ENCODE results near the gene POP7.

Gene POP7

DNA sequence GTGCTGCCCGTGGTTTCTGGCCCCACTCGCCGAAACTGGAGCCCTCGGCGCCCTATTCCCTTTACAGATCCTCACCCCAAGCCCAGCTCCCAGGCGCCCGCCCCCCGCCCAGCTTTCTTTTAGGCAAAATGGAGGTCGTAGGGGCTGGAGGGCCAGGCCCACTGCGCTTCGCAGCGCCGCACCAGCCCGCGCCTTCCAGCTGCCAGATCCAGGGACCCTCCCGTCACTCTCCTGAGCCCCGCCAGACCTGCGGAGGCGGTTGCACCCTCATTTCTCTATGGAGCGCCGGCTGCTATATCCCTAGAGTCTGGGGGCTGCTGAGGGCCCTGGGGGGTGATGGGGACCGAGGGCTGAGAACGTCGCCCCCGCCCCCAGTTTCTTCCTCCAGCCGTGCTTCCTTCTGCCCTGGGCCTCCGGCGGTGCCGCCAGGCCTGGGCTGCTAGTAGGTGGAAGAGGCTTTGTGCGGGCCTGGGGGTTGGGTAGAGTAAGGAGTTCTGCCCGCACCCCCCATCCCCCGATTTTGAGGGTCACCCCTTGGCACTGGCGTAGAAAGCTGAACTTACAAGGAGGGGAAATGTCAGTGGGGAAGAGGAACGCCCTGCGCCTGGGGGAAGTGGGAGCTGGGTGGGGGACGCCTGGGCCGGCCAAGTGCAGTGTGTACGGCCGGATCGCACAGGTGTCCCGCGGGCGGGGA lies 31.4 kb upstream of the POP7 start:
- H3K36me3 ChIP-seq (ENCODE audit: insufficient read depth, low read length) = peaks cover 31% of the 10 kb centered on the region; the same call in 1 of the 2 replicates
- peaks cover 51% of the 10 kb centered on the region for H4K20me1 ChIP-seq (ENCODE audit: insufficient read depth, low read length, poor library complexity, severe bottlenecking)
- peak overlapping the region; percentile 97 for H3K4me2 ChIP-seq (ENCODE audit: low read depth, low read length, poor library complexity, severe bottlenecking)
- H3K9me3 ChIP-seq (ENCODE audit: insufficient read depth, low read depth, low read length) = no peaks in the 10 kb centered on the region
- H3K4me3 ChIP-seq (ENCODE audit: low read length, poor library complexity, severe bottlenecking) = peak overlapping the region; percentile 95
- no peaks in the 10 kb centered on the region for H3K27me3 ChIP-seq (ENCODE audit: insufficient read depth, low read length, poor library complexity, severe bottlenecking)
- H3K79me2 ChIP-seq (ENCODE audit: insufficient read depth, low read length) = peaks cover 38% of the 10 kb centered on the region
- peak overlapping the region; percentile 93 for H3K9ac ChIP-seq (ENCODE audit: low read depth, low read length, poor library complexity, severe bottlenecking)
- no peak for TF ChIP-seq EZH2phosphoT487 (IDR thresholded peaks at IDR 0.05; ENCODE audit: borderline replicate concordance)
- TF ChIP-seq, protein P1, sequence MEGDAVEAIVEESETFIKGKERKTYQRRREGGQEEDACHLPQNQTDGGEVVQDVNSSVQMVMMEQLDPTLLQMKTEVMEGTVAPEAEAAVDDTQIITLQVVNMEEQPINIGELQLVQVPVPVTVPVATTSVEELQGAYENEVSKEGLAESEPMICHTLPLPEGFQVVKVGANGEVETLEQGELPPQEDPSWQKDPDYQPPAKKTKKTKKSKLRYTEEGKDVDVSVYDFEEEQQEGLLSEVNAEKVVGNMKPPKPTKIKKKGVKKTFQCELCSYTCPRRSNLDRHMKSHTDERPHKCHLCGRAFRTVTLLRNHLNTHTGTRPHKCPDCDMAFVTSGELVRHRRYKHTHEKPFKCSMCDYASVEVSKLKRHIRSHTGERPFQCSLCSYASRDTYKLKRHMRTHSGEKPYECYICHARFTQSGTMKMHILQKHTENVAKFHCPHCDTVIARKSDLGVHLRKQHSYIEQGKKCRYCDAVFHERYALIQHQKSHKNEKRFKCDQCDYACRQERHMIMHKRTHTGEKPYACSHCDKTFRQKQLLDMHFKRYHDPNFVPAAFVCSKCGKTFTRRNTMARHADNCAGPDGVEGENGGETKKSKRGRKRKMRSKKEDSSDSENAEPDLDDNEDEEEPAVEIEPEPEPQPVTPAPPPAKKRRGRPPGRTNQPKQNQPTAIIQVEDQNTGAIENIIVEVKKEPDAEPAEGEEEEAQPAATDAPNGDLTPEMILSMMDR (conservative IDR thresholded peaks at IDR 0.05; ENCODE audit: low read length) = no peak
- H3K4me1 ChIP-seq (ENCODE audit: insufficient read depth, low read length, poor library complexity, severe bottlenecking) = peaks cover 7% of the 10 kb centered on the region
- no peak overlapping the region for H2AFZ ChIP-seq (ENCODE audit: low read length)
- H3K9me2 ChIP-seq (replicated peaks; ENCODE audit: low read depth, low read length) = no peaks in the 10 kb centered on the region
- no peaks in the 10 kb centered on the region for H3F3A ChIP-seq (ENCODE audit: low read depth)

DNA sequence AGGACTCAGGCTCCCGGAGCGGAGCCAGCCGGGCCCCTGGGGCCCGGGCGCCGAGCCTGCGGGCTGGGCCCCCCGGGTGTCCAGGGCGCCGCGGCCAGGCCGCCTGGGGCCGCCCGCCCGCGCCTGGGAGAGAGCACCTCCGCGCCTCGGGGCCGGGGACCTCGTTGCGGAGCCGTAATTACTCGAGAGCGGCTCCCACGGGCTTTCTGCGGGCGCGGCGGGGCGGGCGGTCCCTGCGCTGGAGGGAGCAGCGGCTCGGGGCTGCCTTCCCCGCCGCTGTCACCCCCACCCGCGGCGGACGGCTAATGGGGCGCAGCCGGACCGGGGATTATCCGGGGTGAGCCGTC lies 30.8 kb upstream of the POP7 start:
- H3K9ac ChIP-seq (ENCODE audit: low read depth, low read length, poor library complexity, severe bottlenecking) = peak overlapping the region; percentile 93
- peak overlapping the region; percentile 97 for H3K4me2 ChIP-seq (ENCODE audit: low read depth, low read length, poor library complexity, severe bottlenecking)
- H3K79me2 ChIP-seq (ENCODE audit: insufficient read depth, low read length) = peaks cover 38% of the 10 kb centered on the region
- peak overlapping the region; percentile 95 for H3K4me3 ChIP-seq (ENCODE audit: low read length, poor library complexity, severe bottlenecking)
- H3K9me2 ChIP-seq (replicated peaks; ENCODE audit: low read depth, low read length) = no peaks in the 10 kb centered on the region
- H3F3A ChIP-seq (ENCODE audit: low read depth) = no peaks in the 10 kb centered on the region
- no peak overlapping the region for H2AFZ ChIP-seq (ENCODE audit: low read length)
- H3K4me1 ChIP-seq (ENCODE audit: insufficient read depth, low read length, poor library complexity, severe bottlenecking) = peaks cover 7% of the 10 kb centered on the region
- peaks cover 36% of the 10 kb centered on the region; the same call in 1 of the 2 replicates for H3K36me3 ChIP-seq (ENCODE audit: insufficient read depth, low read length)
- H3K27me3 ChIP-seq (ENCODE audit: insufficient read depth, low read length, poor library complexity, severe bottlenecking) = no peaks in the 10 kb centered on the region
- peaks cover 56% of the 10 kb centered on the region for H4K20me1 ChIP-seq (ENCODE audit: insufficient read depth, low read length, poor library complexity, severe bottlenecking)
- H3K9me3 ChIP-seq (ENCODE audit: insufficient read depth, low read depth, low read length) = no peaks in the 10 kb centered on the region
- TF ChIP-seq, protein P1 (conservative IDR thresholded peaks at IDR 0.05; ENCODE audit: low read length) = no peak
- TF ChIP-seq EZH2phosphoT487 (IDR thresholded peaks at IDR 0.05; ENCODE audit: borderline replicate concordance) = no peak

DNA sequence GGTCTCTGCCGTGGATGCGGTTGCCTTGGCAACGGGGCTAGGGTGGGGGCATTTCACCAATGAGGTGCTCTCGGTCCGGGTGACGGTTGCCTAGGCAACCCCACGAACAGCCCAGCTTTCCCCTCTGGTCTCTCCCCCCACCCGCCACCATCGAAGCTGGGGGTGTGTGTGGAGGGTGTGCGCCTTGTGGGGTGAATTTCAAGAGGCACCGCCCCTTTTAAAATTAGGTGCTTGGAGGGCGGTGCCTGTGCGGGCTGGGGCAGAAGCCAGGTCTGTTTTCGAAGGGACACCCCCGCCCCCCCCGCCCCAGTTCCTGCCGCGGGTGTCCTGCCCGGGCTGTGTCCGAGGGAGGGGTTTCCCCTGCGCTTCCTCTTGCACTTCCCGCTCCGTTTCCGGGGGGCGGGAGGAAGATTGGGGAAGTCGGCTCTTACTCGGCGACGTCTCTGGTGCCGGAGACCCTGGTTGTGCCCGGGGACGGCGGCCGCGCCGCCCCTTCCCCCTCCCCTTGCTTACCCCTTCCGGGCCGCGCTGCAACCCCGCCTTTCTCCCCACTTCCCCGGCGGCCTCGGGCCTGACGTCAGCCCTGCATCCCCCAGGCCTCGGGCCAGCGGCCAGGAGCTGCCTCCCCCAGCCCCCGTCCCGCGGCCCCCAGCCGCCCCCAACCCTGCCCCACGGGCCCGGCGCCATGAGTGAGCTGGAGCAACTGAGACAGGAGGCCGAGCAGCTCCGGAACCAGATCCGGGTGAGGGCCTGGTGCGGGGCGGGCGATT lies 30.2 kb upstream of the POP7 start:
- H2AFZ ChIP-seq (ENCODE audit: low read length) = no peak overlapping the region
- TF ChIP-seq, protein P1 (conservative IDR thresholded peaks at IDR 0.05; ENCODE audit: low read length) = no peak
- no peak for TF ChIP-seq EZH2phosphoT487 (IDR thresholded peaks at IDR 0.05; ENCODE audit: borderline replicate concordance)
- H3K9me2 ChIP-seq (replicated peaks; ENCODE audit: low read depth, low read length) = no peaks in the 10 kb centered on the region
- H3K9ac ChIP-seq (ENCODE audit: low read depth, low read length, poor library complexity, severe bottlenecking) = peak overlapping the region; percentile 93
- peak overlapping the region; percentile 95 for H3K4me3 ChIP-seq (ENCODE audit: low read length, poor library complexity, severe bottlenecking)
- H3K36me3 ChIP-seq (ENCODE audit: insufficient read depth, low read length) = peaks cover 43% of the 10 kb centered on the region; the same call in 1 of the 2 replicates
- no peaks in the 10 kb centered on the region for H3K9me3 ChIP-seq (ENCODE audit: insufficient read depth, low read depth, low read length)
- peaks cover 58% of the 10 kb centered on the region for H4K20me1 ChIP-seq (ENCODE audit: insufficient read depth, low read length, poor library complexity, severe bottlenecking)
- peak overlapping the region; percentile 97 for H3K4me2 ChIP-seq (ENCODE audit: low read depth, low read length, poor library complexity, severe bottlenecking)
- no peaks in the 10 kb centered on the region; the same call in 1 of the 2 replicates for H3F3A ChIP-seq (ENCODE audit: low read depth)
- peaks cover 38% of the 10 kb centered on the region for H3K79me2 ChIP-seq (ENCODE audit: insufficient read depth, low read length)
- no peaks in the 10 kb centered on the region for H3K27me3 ChIP-seq (ENCODE audit: insufficient read depth, low read length, poor library complexity, severe bottlenecking)
- peaks cover 7% of the 10 kb centered on the region for H3K4me1 ChIP-seq (ENCODE audit: insufficient read depth, low read length, poor library complexity, severe bottlenecking)

Data from Loucy (cell line).